ENCODE results near the gene PIM2.
A peak's percentile ranks its signal among the peaks of the same experiment; 100 is the strongest.

Gene PIM2

GRCh38 chrX:48918643-48919340, at the start of gene PIM2:
Gene PIM2, minus strand, starts transcription at chrX:48919024. Its CDS starts 190 bp downstream, at chrX:48918834.
- DNase-seq (ENCODE audit: low spot score): peak; percentile 76

- DNase-seq (ENCODE audit: low spot score): no peak
Observed at GRCh38 chrX:48968377-48968776, 49.6 kb upstream of the PIM2 start.

- peak; percentile 44 for DNase-seq (ENCODE audit: low spot score)
Observed at GRCh38 chrX:48966796-48967579, 48.2 kb upstream of the PIM2 start.

- no peak for DNase-seq (ENCODE audit: low spot score)
Observed at GRCh38 chrX:48965959-48966358, 47.1 kb upstream of the PIM2 start.

- DNase-seq (ENCODE audit: low spot score): no peak
Observed at GRCh38 chrX:48961585-48962091, 42.8 kb upstream of the PIM2 start.

- DNase-seq (ENCODE audit: low spot score): no peak
Observed at GRCh38 chrX:48960291-48960690, 41.5 kb upstream of the PIM2 start.

GRCh38 chrX:48958635-48959094, 39.8 kb upstream of the PIM2 start:
- peak; percentile 50 for DNase-seq (ENCODE audit: low spot score)

GRCh38 chrX:48957827-48958634, 39.2 kb upstream of the PIM2 start:
- peak; percentile 96 for DNase-seq (ENCODE audit: low spot score)

GRCh38 chrX:48957477-48957826, 38.6 kb upstream of the PIM2 start, which contains the start of gene OTUD5:
Gene OTUD5, minus strand, starts transcription at chrX:48957607. Its CDS starts 37 bp downstream, at chrX:48957570.
- no peak for DNase-seq (ENCODE audit: low spot score)

- no peak for DNase-seq (ENCODE audit: low spot score)
Observed at GRCh38 chrX:48956728-48957414, 38.0 kb upstream of the PIM2 start.

GRCh38 chrX:48948589-48948988, 29.8 kb upstream of the PIM2 start:
- no peak for DNase-seq (ENCODE audit: low spot score)

GRCh38 chrX:48945517-48946348, 26.9 kb upstream of the PIM2 start:
- peak; percentile 80 for DNase-seq (ENCODE audit: low spot score)

- DNase-seq (ENCODE audit: low spot score): no peak
Observed at GRCh38 chrX:48942895-48943294, 24.1 kb upstream of the PIM2 start.

GRCh38 chrX:48940404-48940955, 21.7 kb upstream of the PIM2 start:
- no peak for DNase-seq (ENCODE audit: low spot score)

- DNase-seq (ENCODE audit: low spot score): no peak
Observed at GRCh38 chrX:48939524-48940228, 20.9 kb upstream of the PIM2 start.

- no peak for DNase-seq (ENCODE audit: low spot score)
Observed at GRCh38 chrX:48938721-48939425, 20.0 kb upstream of the PIM2 start.

- no peak for DNase-seq (ENCODE audit: low spot score)
Observed at GRCh38 chrX:48937054-48937907, 18.5 kb upstream of the PIM2 start.

- no peak for DNase-seq (ENCODE audit: low spot score)
Observed at GRCh38 chrX:48936429-48937053, 17.7 kb upstream of the PIM2 start.
